Measurements from ENCODE around the gene IVD.

Gene IVD

DNA sequence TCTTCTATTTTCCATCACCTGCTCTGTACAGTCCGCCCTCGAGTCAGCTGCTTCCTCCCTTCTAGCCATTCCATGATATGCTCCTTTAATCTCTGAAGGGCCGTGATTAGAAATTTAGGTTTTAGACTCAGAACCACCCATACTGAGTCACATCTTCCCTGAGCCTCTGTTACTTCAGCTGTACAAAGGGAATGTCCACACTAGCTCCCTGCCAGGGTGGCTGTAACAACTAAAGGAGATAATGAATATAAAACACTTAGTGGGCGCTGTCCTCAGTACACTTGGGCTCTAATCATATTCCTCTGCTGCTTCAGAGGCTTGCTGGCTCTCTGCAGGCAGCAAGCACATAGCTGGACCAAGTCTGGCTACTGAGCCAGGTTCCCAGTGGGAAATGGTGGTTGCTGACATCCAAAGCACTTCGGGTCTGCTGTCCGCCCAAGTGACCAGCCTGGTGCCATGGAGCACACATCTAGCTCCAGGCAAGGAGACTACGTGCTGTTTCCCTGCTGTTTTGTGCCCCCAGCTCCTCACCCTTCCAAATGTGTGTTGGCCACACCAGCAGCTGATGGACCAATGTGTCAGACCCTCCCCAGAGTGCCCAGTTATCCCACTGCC, 64.3 kb downstream of the IVD start:
- H3K27ac ChIP-seq (ENCODE audit: poor library complexity, severe bottlenecking): peak overlapping the region; percentile 64
- no peaks in the 10 kb centered on the region for H3K36me3 ChIP-seq (ENCODE audit: low read depth)
- H3K4me1 ChIP-seq (ENCODE audit: insufficient read depth, poor library complexity, severe bottlenecking): peaks cover 6% of the 10 kb centered on the region
- no peaks in the 10 kb centered on the region for H3K9me3 ChIP-seq (ENCODE audit: severe bottlenecking)
- ATAC-seq (ENCODE audit: low read depth) (no peak), DNase-seq (ENCODE audit: low spot score) (no peak)
- no peak for TF ChIP-seq CTCF (IDR thresholded peaks at IDR 0.05; ENCODE audit: poor library complexity, severe bottlenecking)
- no peaks in the 10 kb centered on the region for H3K27me3 ChIP-seq (ENCODE audit: insufficient read depth, poor library complexity, severe bottlenecking)
- H3K4me3 ChIP-seq (ENCODE audit: severe bottlenecking): no peak overlapping the region

GRCh38 chr15:40470423-40471104, 65.0 kb downstream of the IVD start, which contains the start of gene CHST14:
Gene CHST14, plus strand, starts transcription at chr15:40470984. Its CDS starts 230 bp downstream, at chr15:40471214.
- Histone ChIP-seq H3K27me3 (ENCODE audit: insufficient read depth, poor library complexity, severe bottlenecking) (no peaks in the 10 kb centered on the region), H3K9me3 (ENCODE audit: severe bottlenecking) (no peaks in the 10 kb centered on the region), H3K4me1 (ENCODE audit: insufficient read depth, poor library complexity, severe bottlenecking) (peaks cover 6% of the 10 kb centered on the region), H3K27ac (ENCODE audit: poor library complexity, severe bottlenecking) (peak within 1 kb of the TSS; percentile 64), H3K36me3 (ENCODE audit: low read depth) (no peaks in the 10 kb centered on the region), H3K4me3 (ENCODE audit: severe bottlenecking) (peak within 1 kb of the TSS; percentile 45)
- DNase-seq (ENCODE audit: low spot score) (no peak), ATAC-seq (ENCODE audit: low read depth) (peak; percentile 49)
- TF ChIP-seq CTCF (IDR thresholded peaks at IDR 0.05; ENCODE audit: poor library complexity, severe bottlenecking): peak; percentile 24
